ENCODE data around the gene ZFYVE21.

ZFYVE21 gene

DNA sequence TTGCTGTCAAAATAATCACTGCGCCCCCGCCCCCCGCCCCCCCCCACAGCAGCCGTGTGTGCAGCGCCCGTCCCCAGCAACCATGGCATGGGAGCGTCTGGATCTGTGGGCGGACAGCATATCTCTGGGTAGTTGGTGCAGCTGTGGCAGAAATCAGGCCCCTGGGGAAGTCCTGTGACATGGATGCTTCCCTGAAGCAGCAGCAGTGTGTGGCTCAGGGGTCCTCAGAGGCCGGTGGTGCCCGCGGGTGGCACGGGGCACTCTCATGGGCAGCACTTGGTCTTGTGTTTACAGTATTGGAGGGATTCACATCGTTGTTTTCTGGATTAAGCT, 19.6 kb upstream of the ZFYVE21 start:
- H3K4me1 Mint-ChIP-seq (ENCODE audit: low read depth in 2 of 2), result peaks cover 3 to 9% of the 10 kb centered on the region in 2 donors
- H3K36me3 Mint-ChIP-seq (ENCODE audit: insufficient read depth), result peaks cover 31% of the 10 kb centered on the region
- H3K27me3 Mint-ChIP-seq, result no peaks in the 10 kb centered on the region
- H3K27ac Mint-ChIP-seq, result peak overlapping the region in 1 of 2 donors; percentile 29
- ATAC-seq (replicated peaks) (no peak), DNase-seq (no peak)
- no peak overlapping the region for H3K4me3 Mint-ChIP-seq
- H3K9me3 Mint-ChIP-seq, result no peaks in the 10 kb centered on the region

DNA sequence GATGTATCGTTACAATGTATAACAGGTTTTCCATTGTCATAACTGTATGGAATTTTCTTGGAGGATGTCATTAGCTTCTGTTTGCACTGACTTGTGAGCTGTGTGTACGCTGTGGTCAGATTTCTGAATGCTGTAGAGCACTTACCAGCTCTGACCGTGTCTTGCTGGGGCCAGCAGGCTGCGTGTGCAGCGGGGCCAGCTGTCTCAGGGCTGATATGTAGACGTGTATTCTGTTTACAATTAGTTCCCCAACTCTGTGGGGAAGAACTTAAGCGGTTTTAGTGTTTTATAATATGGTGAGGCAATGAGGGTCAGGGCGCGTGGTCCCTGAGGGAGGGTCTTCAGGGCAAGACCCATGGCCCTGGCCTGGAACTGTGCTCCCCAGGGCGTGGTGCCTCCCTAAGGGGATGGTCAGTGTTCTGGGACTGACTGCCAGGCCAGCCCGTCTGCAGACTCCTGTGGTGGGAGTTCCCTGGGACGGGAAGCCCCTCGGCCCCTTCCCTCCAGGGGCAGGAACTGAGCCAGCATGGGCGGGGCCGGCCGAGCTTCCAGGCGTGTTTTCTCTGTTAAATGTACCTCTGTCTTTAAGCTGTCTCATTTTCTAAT, 19.0 kb upstream of the ZFYVE21 start:
- no peaks in the 10 kb centered on the region for H3K27me3 Mint-ChIP-seq
- no peak for ATAC-seq (replicated peaks)
- H3K4me3 Mint-ChIP-seq, result no peak overlapping the region
- H3K4me1 Mint-ChIP-seq (ENCODE audit: low read depth in 2 of 2), result peaks cover 3 to 9% of the 10 kb centered on the region in 2 donors
- H3K9me3 Mint-ChIP-seq, result no peaks in the 10 kb centered on the region
- H3K27ac Mint-ChIP-seq, result peak overlapping the region in 1 of 2 donors; percentile 29
- H3K36me3 Mint-ChIP-seq (ENCODE audit: insufficient read depth), result peaks cover 28% of the 10 kb centered on the region
- no peak for DNase-seq

- H3K27me3 Mint-ChIP-seq, result no peaks in the 10 kb centered on the region
- DNase-seq (no peak), ATAC-seq (replicated peaks) (no peak)
- no peak overlapping the region for H3K27ac Mint-ChIP-seq
- no peak overlapping the region for H3K4me3 Mint-ChIP-seq
- H3K36me3 Mint-ChIP-seq (ENCODE audit: insufficient read depth), result peaks cover 31% of the 10 kb centered on the region
- H3K9me3 Mint-ChIP-seq, result no peaks in the 10 kb centered on the region
- peaks cover 3 to 9% of the 10 kb centered on the region in 2 donors for H3K4me1 Mint-ChIP-seq (ENCODE audit: low read depth in 2 of 2)
Observed at GRCh38 chr14:103697206-103697602, 18.4 kb upstream of the ZFYVE21 start.

DNA sequence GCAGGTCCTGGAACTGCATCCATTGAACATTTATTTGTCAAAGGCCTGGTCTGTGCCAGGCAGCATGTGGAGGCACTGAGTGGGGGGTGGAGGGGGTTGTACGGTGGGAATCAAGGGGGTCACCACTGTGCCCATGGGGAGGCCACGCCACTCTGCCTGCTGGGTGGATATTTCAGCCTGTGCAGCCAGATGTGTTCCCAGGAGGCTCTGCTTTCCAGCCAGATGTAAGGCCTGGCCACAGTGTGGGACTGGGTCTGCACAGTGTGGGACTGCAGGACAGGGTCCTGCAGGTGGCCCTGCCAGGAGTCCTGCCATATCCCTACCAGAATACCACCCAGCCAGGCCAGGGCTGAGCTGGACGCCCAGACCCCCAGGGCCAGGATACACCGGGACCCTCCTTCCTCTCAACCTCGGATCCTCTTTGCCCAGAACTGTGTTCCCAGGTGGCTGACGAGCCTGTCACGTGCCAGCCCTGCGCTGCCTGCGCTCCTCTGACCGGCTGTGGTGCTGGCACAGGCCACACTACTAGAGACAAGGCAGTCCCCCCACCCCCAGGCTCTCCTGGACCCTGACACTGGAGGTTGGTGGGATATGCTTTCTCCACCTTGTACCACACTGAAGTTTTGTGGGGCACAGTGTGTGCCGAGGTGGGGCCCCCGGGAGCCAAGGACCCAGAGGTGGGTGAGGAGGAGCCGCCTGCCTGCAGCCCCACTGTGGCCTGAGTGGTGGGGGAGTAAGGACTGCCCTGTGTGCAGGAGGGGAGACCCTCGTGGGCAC, 17.8 kb upstream of the ZFYVE21 start:
- H3K9me3 Mint-ChIP-seq, result no peaks in the 10 kb centered on the region
- no peak overlapping the region for H3K27ac Mint-ChIP-seq
- no peak for ATAC-seq (replicated peaks)
- H3K27me3 Mint-ChIP-seq, result no peaks in the 10 kb centered on the region
- peaks cover 3 to 9% of the 10 kb centered on the region in 2 donors for H3K4me1 Mint-ChIP-seq (ENCODE audit: low read depth in 2 of 2)
- H3K36me3 Mint-ChIP-seq (ENCODE audit: insufficient read depth), result peaks cover 28% of the 10 kb centered on the region
- DNase-seq, result no peak
- no peak overlapping the region for H3K4me3 Mint-ChIP-seq

DNA sequence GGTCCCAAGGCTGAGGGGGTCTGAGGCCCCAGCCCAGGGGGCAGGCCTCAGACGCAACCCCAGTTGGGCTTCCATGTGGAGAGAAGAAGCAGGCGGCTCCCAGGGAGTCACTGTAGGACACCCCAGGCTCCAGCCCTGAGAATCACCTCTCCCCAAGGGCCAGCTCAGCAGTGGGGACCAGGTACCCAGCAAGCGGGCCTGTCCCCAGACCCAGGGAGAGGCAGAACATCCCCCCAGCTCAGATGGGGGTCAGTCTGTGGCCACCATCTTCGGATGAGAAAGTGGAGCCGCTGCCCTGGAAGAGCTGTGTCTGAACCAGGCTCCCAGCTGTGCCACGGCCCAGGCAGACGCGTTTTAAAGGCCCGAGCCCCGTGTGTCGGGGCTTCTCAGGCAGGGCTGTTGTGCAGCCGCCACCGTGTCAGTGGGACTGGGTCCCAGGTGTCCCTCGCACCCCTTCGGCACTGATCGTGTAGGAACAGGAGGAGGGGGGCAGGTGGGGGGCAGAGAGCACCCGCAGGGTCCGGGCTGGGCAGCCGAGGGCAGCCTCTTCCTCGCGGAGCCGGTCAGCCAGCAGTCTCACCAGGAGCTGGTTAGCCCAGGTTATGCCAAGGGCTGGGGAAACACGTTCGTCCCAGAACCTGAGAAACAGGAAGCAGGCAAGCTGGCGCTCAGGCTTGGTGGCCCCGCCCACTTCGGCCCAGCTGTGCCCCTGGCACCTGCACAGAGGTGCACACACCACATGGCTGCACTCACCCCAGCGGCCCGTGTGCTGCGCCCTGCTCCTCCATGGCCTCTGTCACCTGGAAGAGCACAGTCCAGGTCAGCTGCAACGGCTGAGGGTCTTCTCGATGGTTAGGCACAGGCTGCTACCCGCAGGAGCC, 17.0 kb upstream of the ZFYVE21 start:
- Mint-ChIP-seq H3K27me3 (no peaks in the 10 kb centered on the region), H3K4me1 (ENCODE audit: low read depth in 2 of 2) (peaks cover 8 to 11% of the 10 kb centered on the region in 2 donors), H3K4me3 (no peak overlapping the region), H3K27ac (no peak overlapping the region), H3K36me3 (ENCODE audit: insufficient read depth) (peaks cover 24% of the 10 kb centered on the region), H3K9me3 (no peaks in the 10 kb centered on the region)
- DNase-seq (no peak), ATAC-seq (replicated peaks) (no peak)

GRCh38 chr14:103699261-103699661, 16.3 kb upstream of the ZFYVE21 start:
- no peak for ATAC-seq (replicated peaks)
- Mint-ChIP-seq H3K27ac (peak overlapping the region in 1 of 2 donors; percentile 69), H3K27me3 (no peaks in the 10 kb centered on the region), H3K4me3 (no peak overlapping the region), H3K36me3 (ENCODE audit: insufficient read depth) (peaks cover 22% of the 10 kb centered on the region), H3K4me1 (ENCODE audit: low read depth in 2 of 2) (peaks cover 8 to 14% of the 10 kb centered on the region in 2 donors), H3K9me3 (no peaks in the 10 kb centered on the region)
- DNase-seq, result no peak

DNA sequence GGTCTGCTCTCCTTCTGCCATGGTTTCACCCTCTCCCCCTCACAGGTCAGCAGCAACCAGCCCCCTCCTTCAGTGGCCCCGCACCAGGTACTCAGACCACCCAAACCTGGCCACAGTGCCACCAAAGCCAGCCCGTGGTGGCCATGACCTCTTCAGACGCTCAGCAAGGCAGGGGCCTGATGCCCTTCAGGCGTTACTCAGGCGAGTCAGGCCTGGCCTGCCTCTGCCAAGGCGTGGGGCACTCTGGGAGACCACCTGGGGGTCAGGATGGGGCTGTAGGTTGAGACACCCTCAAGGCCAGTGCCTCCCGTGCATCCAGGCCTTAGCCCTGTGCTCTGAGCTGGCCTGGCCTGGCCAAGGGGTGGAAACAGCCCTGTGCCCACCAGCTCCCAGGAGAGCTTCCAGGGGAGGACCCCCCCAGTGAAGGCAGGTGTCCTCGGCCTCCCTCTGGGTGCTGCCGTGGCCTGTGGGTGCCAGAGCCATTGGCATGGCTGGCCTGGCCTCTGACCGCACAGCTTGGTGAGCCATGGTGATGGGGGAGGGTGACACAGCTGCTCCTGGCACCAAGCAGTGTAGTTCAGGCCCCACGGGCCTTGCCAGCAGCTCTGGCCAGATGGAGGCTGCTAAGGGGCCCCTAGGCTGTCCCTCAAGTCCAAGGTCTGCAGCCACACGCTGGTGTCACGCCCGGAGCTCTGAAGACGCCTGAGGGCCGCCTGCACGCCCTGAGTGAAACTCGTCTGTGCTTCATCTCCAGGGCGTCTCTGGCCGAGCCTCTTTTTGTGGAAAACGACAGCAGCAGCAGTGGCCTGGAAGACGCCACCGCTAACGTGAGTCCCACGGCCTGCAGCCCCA, 15.5 kb upstream of the ZFYVE21 start:
- no peak overlapping the region for H3K4me3 Mint-ChIP-seq

DNA sequence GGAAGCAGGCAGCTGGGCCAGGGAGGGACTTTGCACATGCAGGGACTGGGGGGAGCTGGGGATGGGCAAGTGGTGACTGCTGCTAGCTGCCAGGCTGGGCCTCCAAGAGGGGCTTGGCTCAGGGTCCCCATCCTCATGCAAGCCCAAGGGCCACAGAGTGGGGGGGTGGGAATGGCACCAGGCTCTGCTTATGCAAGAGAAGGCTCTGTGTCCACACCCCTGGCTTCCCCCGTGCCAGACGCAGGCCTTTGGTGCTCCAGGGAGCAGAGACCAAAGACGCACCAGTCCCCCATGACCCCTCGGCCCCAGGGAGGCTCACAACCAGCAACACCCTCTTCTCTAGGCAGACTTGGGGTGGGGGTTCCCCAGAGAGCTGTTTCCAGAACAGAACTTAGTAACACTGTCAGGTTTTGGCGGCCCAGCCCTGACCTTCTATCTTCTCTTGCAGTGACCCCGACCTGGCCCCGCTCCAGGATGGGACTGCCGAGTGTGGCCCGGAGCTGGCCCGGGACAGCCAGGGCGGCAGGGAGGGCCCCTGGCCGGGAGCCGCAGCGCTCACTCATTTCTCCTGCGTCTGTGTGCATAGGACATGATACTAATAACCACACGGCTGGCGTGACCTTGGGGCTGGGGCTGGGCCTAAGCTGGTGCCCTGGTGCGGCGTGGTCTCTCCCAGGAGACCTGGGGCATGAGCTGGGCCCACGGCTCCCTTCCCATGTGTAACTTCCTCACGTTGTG, 14.7 kb upstream of the ZFYVE21 start:
- no peaks in the 10 kb centered on the region for H3K9me3 Mint-ChIP-seq
- H3K4me1 Mint-ChIP-seq (ENCODE audit: low read depth in 2 of 2), result peaks cover 5 to 12% of the 10 kb centered on the region in 2 donors
- H3K27ac Mint-ChIP-seq, result no peak overlapping the region
- ATAC-seq (replicated peaks), result no peak
- H3K27me3 Mint-ChIP-seq, result no peaks in the 10 kb centered on the region
- peaks cover 24% of the 10 kb centered on the region for H3K36me3 Mint-ChIP-seq (ENCODE audit: insufficient read depth)
- H3K4me3 Mint-ChIP-seq, result no peak overlapping the region
- no peak for DNase-seq

More for the DNA sequence above, 15.5 kb upstream of the ZFYVE21 start:
- Mint-ChIP-seq H3K4me1 (ENCODE audit: low read depth in 2 of 2) (peaks cover 8 to 14% of the 10 kb centered on the region in 2 donors), H3K27me3 (no peaks in the 10 kb centered on the region), H3K27ac (peak overlapping the region; percentile 69 to 77), H3K9me3 (no peaks in the 10 kb centered on the region), H3K36me3 (ENCODE audit: insufficient read depth) (peaks cover 24% of the 10 kb centered on the region)
- ATAC-seq (replicated peaks) (no peak), DNase-seq (no peak)

- Mint-ChIP-seq H3K36me3 (ENCODE audit: insufficient read depth) (peaks cover 24% of the 10 kb centered on the region), H3K4me3 (no peak overlapping the region), H3K9me3 (no peaks in the 10 kb centered on the region), H3K27me3 (no peaks in the 10 kb centered on the region), H3K27ac (peak overlapping the region; percentile 66 to 72), H3K4me1 (ENCODE audit: low read depth in 2 of 2) (peaks cover 5 to 6% of the 10 kb centered on the region in 2 donors)
- ATAC-seq (replicated peaks) (no peak), DNase-seq (no peak)
Observed at GRCh38 chr14:103702095-103702494, 13.5 kb upstream of the ZFYVE21 start.

DNA sequence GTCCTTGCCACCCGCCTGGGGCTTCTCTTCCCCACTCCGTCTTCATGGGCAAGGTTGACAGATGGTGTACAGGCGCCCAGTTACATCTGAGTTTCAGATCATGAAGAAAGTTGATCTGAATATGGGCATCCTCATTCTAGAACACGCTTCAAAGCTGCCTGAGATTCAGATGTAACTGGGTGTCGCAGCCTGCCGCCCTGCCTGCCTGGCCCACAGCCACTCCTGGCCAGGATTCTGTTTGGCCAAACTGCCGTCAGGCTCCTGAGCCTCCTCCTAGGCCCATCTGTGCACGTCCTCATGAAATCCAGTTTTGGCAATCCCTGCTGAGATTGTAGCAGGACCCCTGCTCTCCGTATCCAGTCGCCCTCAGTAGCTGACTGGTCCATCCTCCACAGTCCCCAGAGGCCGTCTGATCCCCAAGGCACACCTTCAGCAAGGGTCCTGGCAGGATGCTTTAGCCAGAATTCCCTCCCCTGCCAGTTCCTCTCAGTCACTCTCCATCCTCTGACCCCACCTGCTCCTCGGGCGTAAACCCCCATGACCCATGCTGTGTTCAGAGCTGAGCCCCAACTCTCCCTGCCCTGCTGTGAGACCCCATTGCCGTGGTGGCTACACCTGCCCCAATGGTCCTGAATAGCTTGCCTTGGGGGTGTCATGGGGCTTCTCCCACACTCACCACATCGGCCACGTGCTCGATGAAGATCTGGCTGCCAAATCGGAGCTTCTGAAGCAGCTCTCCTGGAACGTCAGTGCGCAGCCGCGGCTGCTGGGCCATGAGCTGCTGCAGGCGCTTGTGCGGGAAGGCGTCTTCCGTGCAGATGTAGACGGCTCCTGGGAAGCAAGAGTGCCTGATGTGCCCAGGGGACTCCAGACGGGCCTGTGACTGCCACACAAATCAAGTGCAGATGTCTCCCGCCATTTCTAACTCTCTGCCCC, 12.8 kb upstream of the ZFYVE21 start:
- H3K4me1 Mint-ChIP-seq (ENCODE audit: low read depth in 2 of 2), result peaks cover 5 to 6% of the 10 kb centered on the region in 2 donors
- no peaks in the 10 kb centered on the region for H3K9me3 Mint-ChIP-seq
- DNase-seq, result no peak
- no peak overlapping the region for H3K4me3 Mint-ChIP-seq
- peaks cover 24% of the 10 kb centered on the region for H3K36me3 Mint-ChIP-seq (ENCODE audit: insufficient read depth)
- ATAC-seq (replicated peaks), result no peak
- H3K27me3 Mint-ChIP-seq, result no peaks in the 10 kb centered on the region
- H3K27ac Mint-ChIP-seq, result peak overlapping the region; percentile 66 to 71

DNA sequence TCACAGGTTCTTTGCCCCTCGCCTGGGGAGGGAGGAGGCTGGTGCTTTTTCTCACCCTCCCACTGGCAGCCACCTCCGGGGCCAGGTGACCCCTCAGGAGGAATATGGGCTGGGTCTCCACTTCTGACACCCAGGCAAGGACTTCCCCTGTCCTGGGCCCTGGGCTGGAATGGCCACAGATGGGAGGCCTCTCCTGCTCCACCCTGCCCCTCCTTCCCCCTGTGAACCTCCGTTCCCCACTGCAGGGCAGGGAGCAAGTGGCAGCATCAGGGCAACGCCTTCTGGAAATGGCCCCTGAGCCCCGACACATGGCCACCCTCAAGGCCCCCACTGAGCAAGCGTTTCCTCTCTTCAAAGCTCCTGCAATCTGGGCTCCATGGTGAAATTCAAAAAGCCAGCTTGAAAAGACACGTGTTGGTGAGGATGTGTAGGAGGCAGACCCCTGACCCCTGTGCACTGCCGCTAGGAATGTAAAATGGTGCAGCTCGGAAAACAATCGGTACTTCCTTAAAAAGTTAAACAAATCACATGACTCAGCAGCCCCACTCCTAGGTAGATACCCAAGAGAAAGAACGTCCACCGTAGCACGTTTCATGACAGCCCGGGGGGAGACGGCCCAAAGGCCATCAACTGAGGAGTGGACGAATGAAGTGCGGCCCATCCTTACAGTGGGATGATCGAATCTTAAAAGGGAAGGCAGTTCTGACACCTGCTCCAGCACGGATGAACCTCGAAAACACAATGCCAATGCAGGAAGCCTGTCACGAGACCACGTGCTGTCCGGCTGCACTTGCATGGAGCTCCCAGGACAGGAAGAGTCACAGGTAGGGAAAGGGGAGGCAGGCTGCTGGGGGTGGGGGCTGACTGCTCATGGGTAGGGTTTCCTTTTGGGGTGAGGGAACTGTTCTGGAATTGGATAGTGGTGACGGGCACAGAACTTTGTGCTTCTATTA, 11.9 kb upstream of the ZFYVE21 start:
- Mint-ChIP-seq H3K27ac (peak overlapping the region in 1 of 2 donors; percentile 49), H3K4me1 (ENCODE audit: low read depth in 2 of 2) (peaks cover 5 to 6% of the 10 kb centered on the region in 2 donors), H3K4me3 (no peak overlapping the region), H3K27me3 (no peaks in the 10 kb centered on the region), H3K36me3 (ENCODE audit: insufficient read depth) (peaks cover 24% of the 10 kb centered on the region), H3K9me3 (no peaks in the 10 kb centered on the region)
- DNase-seq, result no peak
- ATAC-seq (replicated peaks), result no peak

Data from effector memory CD8-positive, alpha-beta T cell (primary cell).